ENCODE results near the gene CFAP20DC.
"Not testable (repeated sequence)": the region's sequence is repeated elsewhere in the genome, so short reads cannot be mapped to it uniquely, and the experiment has no call there.

The CFAP20DC gene

GRCh38 chr3:58704745-58705144 is 345.1 kb downstream of the CFAP20DC start:
- POLR2A ChIA-PET (ENCODE audit: low non-redundant PET) = no interaction called here
- TF ChIP-seq CTCF (conservative IDR thresholded peaks at IDR 0.05; ENCODE audit: low read depth) = no peak
- CTCF ChIA-PET = no interaction called here
- no peak overlapping the region for H3K27ac ChIP-seq
- DNase-seq (ENCODE audit: low spot score) = no peak

DNA sequence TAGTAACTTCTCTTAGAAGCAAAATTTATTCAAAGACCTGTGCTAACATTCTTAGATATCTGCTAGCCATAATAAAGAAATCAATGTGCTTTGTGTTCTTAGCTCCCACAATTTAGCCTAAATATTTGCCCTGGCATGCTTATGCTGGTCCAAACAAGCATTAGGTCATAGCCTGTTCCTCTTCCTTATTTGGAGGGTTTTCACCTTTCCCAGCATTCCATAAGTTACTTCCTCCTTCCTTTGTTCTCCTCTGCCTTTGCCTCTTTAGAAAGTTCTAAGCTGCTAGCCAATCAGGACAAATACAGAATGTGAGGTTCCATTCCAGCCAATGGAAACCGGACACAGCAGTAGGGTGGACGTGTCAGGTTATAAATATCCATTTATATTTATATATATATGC is 345.5 kb downstream of the CFAP20DC start:
- CTCF ChIA-PET; POLR2A ChIA-PET (ENCODE audit: low non-redundant PET); H3K27ac ChIP-seq; DNase-seq (ENCODE audit: low spot score): not testable (repeated sequence)

- no peak overlapping the region for H3K27ac ChIP-seq
- CTCF ChIA-PET = no interaction called here
These were observed 351.6 kb downstream of the CFAP20DC start for GRCh38 chr3:58698246-58698645.

DNA sequence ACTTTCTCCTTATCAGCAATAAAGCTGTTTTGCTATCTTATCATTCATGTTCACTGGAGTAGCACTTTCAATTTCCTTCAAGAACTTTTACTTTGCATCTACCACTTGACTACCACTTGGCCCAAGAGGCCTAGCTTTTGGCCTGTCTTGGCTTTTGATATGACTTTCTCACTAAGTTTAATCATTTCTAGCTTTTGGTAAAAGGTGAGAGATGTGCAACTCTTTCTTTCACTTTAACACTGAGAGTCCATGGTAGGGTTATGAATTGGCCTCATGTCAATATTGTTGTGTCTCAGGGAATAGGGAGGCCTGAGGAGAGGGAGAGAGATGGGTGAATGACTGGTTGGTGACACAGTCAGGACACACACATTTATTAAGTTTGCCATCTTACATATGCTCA is 352.3 kb downstream of the CFAP20DC start:
- no peak for TF ChIP-seq CTCF (conservative IDR thresholded peaks at IDR 0.05; ENCODE audit: low read depth)
- DNase-seq (ENCODE audit: low spot score) = no peak
- ChIA-PET POLR2A (ENCODE audit: low non-redundant PET) (no interaction called here), CTCF (interaction anchor here (0.7 kb wide), 1 partner anchor 49 kb away, joined by 3 read pairs; no protein-coding TSS in a partner anchor)
- H3K27ac ChIP-seq = no peak overlapping the region

More at GRCh38 chr3:58698246-58698645, 351.6 kb downstream of the CFAP20DC start:
- DNase-seq (ENCODE audit: low spot score) = no peak
- no peak for TF ChIP-seq CTCF (conservative IDR thresholded peaks at IDR 0.05; ENCODE audit: low read depth)
- POLR2A ChIA-PET (ENCODE audit: low non-redundant PET) = no interaction called here

DNA sequence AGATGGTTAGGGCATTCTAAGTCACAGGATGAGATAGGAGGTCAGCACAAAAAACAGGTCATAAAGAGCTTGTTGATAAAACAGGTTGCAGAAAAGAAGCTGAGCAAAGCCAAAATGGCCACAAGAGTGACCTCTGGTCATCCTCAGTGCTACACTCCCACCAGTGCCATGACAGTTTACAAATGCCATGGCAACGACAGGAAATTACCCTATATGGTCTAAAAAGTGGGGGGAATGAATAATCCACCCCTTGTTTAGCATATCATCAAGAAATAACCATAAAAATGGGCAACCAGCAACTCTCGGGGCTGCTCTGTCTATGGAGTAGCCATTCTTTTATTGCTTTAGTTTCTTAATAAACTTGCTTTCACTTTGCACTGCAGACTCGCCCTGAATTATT is 353.0 kb downstream of the CFAP20DC start:
- CTCF ChIA-PET = interaction anchor here (0.7 kb wide), 1 partner anchor 50 kb away, joined by 3 read pairs; no protein-coding TSS in a partner anchor
- H3K27ac ChIP-seq = not testable (repeated sequence)

DNA sequence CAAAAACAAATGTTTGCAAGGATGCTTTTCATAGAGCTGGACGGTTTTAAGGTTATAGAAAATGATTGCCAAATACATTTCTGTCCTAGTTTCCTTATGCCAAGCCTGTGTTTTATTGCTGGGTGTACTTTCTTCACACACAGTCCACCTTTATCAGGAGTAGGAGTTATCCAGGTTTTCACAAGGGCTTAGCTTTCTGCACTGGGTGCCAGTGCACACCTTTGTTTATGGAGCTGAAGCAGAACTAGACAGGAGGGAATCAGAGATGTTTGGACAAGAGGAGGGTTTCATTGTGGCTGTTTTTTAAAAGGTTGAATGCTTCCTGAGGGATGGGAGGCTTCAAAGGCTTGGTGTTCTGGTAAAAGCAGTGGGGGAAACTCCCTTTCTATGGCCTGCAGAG is 353.7 kb downstream of the CFAP20DC start:
- ChIA-PET CTCF (no interaction called here), POLR2A (ENCODE audit: low non-redundant PET) (no interaction called here)
- DNase-seq (ENCODE audit: low spot score) = no peak
- no peak overlapping the region for H3K27ac ChIP-seq
- TF ChIP-seq CTCF (conservative IDR thresholded peaks at IDR 0.05; ENCODE audit: low read depth) = no peak

More for the DNA sequence above, 353.0 kb downstream of the CFAP20DC start:
- POLR2A ChIA-PET (ENCODE audit: low non-redundant PET); DNase-seq (ENCODE audit: low spot score): not testable (repeated sequence)

DNA sequence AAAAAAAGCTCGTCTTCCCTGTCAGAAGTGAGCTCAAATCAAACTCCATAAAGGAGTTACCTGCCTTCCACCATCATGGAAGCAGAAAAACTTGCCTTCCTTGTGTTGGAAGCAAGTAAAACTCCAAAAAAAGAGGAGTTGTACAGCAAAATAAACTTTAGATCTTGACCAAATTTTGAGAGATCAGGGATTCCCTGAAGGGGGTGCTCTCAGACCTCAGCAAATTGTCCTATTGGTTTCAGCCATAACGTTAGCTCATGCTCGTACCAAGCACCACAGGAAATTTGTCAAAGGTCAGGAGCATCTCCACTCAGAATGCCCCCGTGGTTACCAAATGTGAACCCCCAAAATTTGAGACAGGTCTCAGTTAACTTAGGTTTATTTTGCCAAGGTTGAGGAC is 354.5 kb downstream of the CFAP20DC start:
- H3K27ac ChIP-seq; CTCF ChIA-PET; DNase-seq (ENCODE audit: low spot score); POLR2A ChIA-PET (ENCODE audit: low non-redundant PET): not testable (repeated sequence)

GRCh38 chr3:58693940-58694850 is 355.6 kb downstream of the CFAP20DC start:
- no peak for DNase-seq (ENCODE audit: low spot score)
- TF ChIP-seq CTCF (conservative IDR thresholded peaks at IDR 0.05; ENCODE audit: low read depth) = no peak
- POLR2A ChIA-PET (ENCODE audit: low non-redundant PET) = no interaction called here
- CTCF ChIA-PET = interaction anchor here (0.6 kb wide), 1 partner anchor 64 kb away, joined by 4 read pairs; no protein-coding TSS in a partner anchor
- no peak overlapping the region for H3K27ac ChIP-seq

Measured in RWPE1 (cell line).